Mesothelial cell of epicardium (in vitro differentiated cells): Measurements from ENCODE around the gene ADAMTS16. TPM values are rescaled to one million over a fixed set of nuclear protein-coding genes. Genes with fewer than 3 reads are reported as not detected.

ENCODE experiments used
- DNase-seq, 2 experiments: peaks; one replicate each; pipeline ENCODE4 v3.0.0; 2021; ENCODE audit warnings: low spot score in 2 of 2; ENCODE audit not compliant: unreplicated experiment in 2 of 2
- H3K27ac Mint-ChIP-seq: 2 replicates; pipeline ENCODE4 v1.8.0; 2021; ENCODE audit warnings: mixed read lengths
- H3K27me3 Mint-ChIP-seq: 2 replicates; pipeline ENCODE4 v1.8.0; 2021; ENCODE audit warnings: low read depth, mixed read lengths
- H3K36me3 Mint-ChIP-seq: 2 replicates; pipeline ENCODE4 v1.8.0; 2021; ENCODE audit warnings: mixed read lengths
- H3K4me1 Mint-ChIP-seq: 2 replicates; pipeline ENCODE4 v1.8.0; 2021; ENCODE audit warnings: mixed read lengths
- H3K4me3 Mint-ChIP-seq: 2 replicates; pipeline ENCODE4 v1.8.0; 2021; ENCODE audit warnings: mild to moderate bottlenecking, moderate library complexity, mixed read lengths
- H3K9me3 Mint-ChIP-seq: 2 replicates; pipeline ENCODE4 v1.8.0; 2021; ENCODE audit warnings: mixed read lengths
- total RNA-seq: library from RNA; stranded (reverse); gene quantifications from 3 replicates; pipeline ENCODE4 v1.2.1, GENCODE V29; 2021
- TF ChIP-seq, protein P1 (sequence below): fragments of 200-600 bp; sonication (generic); IDR thresholded peaks from one replicate; pipeline ENCODE4 v1.5.0; 2021; ENCODE audit warnings: antibody characterized with exemption; ENCODE audit not compliant: unreplicated experiment

Gene ADAMTS16
- total RNA-seq, 1 donor from 2014 or later: 24.3 TPM

DNA sequence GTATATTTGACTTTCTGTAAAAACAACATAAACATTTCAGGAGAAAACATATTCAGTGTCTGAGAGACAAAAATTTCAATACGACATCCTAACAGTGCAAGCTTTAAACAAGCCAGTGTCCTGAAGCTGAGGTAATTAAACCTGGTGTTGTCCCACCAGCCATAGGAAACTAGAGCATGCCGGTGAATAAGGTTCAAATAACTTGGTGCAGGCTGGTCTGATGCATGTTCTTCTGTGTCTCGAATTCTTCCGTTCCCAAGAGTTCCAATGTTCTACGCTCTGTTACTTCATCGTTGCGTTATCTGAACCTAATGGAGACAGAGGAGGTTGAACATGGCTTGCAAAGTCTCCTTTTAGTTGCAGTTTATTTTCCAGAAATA is 48.9 kb downstream of the ADAMTS16 start:
- Mint-ChIP-seq H3K27me3 (no peaks in the 10 kb centered on the region), H3K27ac (no peak overlapping the region), H3K36me3 (peaks cover 12% of the 10 kb centered on the region), H3K4me1 (peaks cover 3% of the 10 kb centered on the region), H3K9me3 (no peaks in the 10 kb centered on the region), H3K4me3 (no peak overlapping the region)
- TF ChIP-seq, protein P1, sequence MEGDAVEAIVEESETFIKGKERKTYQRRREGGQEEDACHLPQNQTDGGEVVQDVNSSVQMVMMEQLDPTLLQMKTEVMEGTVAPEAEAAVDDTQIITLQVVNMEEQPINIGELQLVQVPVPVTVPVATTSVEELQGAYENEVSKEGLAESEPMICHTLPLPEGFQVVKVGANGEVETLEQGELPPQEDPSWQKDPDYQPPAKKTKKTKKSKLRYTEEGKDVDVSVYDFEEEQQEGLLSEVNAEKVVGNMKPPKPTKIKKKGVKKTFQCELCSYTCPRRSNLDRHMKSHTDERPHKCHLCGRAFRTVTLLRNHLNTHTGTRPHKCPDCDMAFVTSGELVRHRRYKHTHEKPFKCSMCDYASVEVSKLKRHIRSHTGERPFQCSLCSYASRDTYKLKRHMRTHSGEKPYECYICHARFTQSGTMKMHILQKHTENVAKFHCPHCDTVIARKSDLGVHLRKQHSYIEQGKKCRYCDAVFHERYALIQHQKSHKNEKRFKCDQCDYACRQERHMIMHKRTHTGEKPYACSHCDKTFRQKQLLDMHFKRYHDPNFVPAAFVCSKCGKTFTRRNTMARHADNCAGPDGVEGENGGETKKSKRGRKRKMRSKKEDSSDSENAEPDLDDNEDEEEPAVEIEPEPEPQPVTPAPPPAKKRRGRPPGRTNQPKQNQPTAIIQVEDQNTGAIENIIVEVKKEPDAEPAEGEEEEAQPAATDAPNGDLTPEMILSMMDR: no peak
- DNase-seq: no peak

DNA sequence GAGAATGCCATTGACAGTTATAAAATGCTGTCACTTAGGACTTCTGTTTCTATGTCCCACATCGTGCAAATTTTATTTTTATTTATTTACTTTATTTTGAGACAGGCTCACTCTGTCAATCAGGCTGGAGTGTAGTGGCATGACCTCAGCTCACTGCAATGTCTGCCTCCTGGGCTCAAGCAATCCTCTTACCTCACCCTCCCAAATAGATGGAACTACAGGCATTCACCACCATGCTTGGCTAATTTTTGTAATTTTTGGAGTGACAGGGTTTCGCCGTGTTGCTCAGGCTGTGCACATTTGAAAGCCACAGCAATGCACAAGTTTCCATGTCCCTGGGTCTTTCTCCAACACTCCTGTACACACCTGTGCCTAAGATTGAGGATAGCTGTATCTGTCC is 51.8 kb downstream of the ADAMTS16 start:
- Mint-ChIP-seq H3K27ac (no peak overlapping the region), H3K4me3 (no peak overlapping the region), H3K36me3 (peaks cover 12% of the 10 kb centered on the region), H3K4me1 (peaks cover 5% of the 10 kb centered on the region), H3K27me3 (no peaks in the 10 kb centered on the region), H3K9me3 (no peaks in the 10 kb centered on the region)
- TF ChIP-seq, protein P1: no peak
- no peak for DNase-seq

DNA sequence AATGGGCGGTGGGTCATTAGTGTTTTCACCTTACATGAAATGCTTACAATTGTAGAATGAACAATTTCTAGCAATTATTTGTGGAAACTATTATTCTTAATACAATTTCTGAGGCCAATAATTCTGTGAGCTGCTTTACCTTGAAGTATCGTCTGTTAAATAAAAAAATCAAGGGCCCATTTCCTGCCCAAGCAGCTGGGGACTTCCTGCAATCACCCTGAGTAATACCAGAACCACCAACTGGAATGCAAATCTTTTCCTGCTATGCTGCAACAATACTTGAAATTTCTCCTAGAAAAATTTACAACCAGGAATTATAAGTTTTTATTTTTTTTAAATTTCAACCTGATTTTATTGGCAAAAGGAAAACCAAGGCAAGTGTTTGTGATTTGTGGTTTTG is 52.6 kb downstream of the ADAMTS16 start:
- Mint-ChIP-seq H3K27me3 (no peaks in the 10 kb centered on the region), H3K9me3 (no peaks in the 10 kb centered on the region), H3K27ac (no peak overlapping the region), H3K4me3 (no peak overlapping the region), H3K4me1 (peaks cover 11% of the 10 kb centered on the region), H3K36me3 (peaks cover 7% of the 10 kb centered on the region)
- TF ChIP-seq, protein P1: no peak
- no peak for DNase-seq

- H3K27me3 Mint-ChIP-seq: no peaks in the 10 kb centered on the region
- no peak overlapping the region for H3K27ac Mint-ChIP-seq
- TF ChIP-seq, protein P1: no peak
- no peak for DNase-seq
- peaks cover 8% of the 10 kb centered on the region for H3K4me1 Mint-ChIP-seq
- no peak overlapping the region for H3K4me3 Mint-ChIP-seq
- H3K9me3 Mint-ChIP-seq: peaks cover 7% of the 10 kb centered on the region
- peaks cover 18% of the 10 kb centered on the region for H3K36me3 Mint-ChIP-seq
Observed at GRCh38 chr5:5195128-5195918, 55.2 kb downstream of the ADAMTS16 start.

DNA sequence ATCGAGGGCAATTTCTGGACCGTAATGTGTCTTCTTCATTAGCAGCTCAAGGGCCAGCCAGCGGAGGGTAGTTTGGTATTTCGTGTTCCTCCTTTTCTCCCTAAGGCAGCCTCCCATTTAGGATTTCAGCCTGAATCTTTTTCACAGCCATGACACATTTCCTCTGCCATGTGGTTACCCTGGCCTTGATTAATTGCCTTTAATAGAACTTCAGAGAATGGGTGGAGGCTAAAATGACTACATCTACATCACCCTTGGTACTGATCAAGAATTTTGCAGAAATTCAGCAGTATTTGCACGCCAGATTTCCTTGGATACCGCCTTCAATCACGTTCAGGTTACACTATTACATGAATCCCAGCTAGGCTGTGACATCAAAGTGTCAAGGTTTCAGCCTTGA is 58.0 kb downstream of the ADAMTS16 start:
- peaks cover 7% of the 10 kb centered on the region for H3K9me3 Mint-ChIP-seq

More for the DNA sequence above, 58.0 kb downstream of the ADAMTS16 start:
- H3K4me1 Mint-ChIP-seq: peaks cover 8% of the 10 kb centered on the region
- H3K4me3 Mint-ChIP-seq: no peak overlapping the region
- peaks cover 22% of the 10 kb centered on the region for H3K36me3 Mint-ChIP-seq
- TF ChIP-seq, protein P1: no peak
- no peak for DNase-seq
- H3K27ac Mint-ChIP-seq: no peak overlapping the region
- no peaks in the 10 kb centered on the region for H3K27me3 Mint-ChIP-seq
